22Rv1 (cell line): Measurements from ENCODE around the gene LYPLA2.

Source experiments
- ZFX ChIP-seq: fragments of 450-650 bp; IDR thresholded peaks from 2 replicates; pipeline ENCODE4 v1.6.1; 2017; ENCODE audit warnings: antibody characterized with exemption, borderline replicate concordance
- TF ChIP-seq, protein P1 (sequence below): fragments of 450-650 bp; IDR thresholded peaks from 2 replicates; pipeline ENCODE4 v1.5.1; 2017; ENCODE audit warnings: mild to moderate bottlenecking

- TF ChIP-seq, protein P1, sequence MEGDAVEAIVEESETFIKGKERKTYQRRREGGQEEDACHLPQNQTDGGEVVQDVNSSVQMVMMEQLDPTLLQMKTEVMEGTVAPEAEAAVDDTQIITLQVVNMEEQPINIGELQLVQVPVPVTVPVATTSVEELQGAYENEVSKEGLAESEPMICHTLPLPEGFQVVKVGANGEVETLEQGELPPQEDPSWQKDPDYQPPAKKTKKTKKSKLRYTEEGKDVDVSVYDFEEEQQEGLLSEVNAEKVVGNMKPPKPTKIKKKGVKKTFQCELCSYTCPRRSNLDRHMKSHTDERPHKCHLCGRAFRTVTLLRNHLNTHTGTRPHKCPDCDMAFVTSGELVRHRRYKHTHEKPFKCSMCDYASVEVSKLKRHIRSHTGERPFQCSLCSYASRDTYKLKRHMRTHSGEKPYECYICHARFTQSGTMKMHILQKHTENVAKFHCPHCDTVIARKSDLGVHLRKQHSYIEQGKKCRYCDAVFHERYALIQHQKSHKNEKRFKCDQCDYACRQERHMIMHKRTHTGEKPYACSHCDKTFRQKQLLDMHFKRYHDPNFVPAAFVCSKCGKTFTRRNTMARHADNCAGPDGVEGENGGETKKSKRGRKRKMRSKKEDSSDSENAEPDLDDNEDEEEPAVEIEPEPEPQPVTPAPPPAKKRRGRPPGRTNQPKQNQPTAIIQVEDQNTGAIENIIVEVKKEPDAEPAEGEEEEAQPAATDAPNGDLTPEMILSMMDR = no peak
- no peak for TF ChIP-seq ZFX
Measured at GRCh38 chr1:23793018-23793781, 2.3 kb downstream of the LYPLA2 start.
